Neutrophil (primary cell): ENCODE data around the gene PKP1.

ENCODE experiments used
- H3K27ac ChIP-seq: fragments of 200-600 bp; sonication (generic); 2 replicates; pipeline ENCODE4 v1.5.1; 2016; ENCODE audit warnings: mild to moderate bottlenecking, moderate library complexity
- H3K27me3 ChIP-seq: fragments of 200-600 bp; sonication (generic); 2 replicates; pipeline ENCODE4 v1.6.0; 2016; ENCODE audit warnings: mild to moderate bottlenecking
- H3K36me3 ChIP-seq: fragments of 200-600 bp; sonication (generic); 2 replicates; pipeline ENCODE4 v1.5.1; 2017
- H3K4me1 ChIP-seq, 2 experiments: fragments of 200-600 bp in 1 of 2; sonication (generic) in 1 of 2; 1 replicate in 1 of 2; 2 replicates in 1 of 2; pipeline versions ENCODE4 v1.5.1 to v1.6.1; 2013 to 2016; ENCODE audit warnings: low read depth in 1 of 2, low read length in 1 of 2, mild to moderate bottlenecking in 1 of 2, moderate library complexity in 1 of 2; ENCODE audit not compliant: control insufficient read depth in 1 of 2, insufficient read depth in 1 of 2
- H3K4me3 ChIP-seq, 2 experiments: fragments of 200-600 bp in 1 of 2; sonication (generic) in 1 of 2; 1 replicate in 1 of 2; 2 replicates in 1 of 2; pipeline ENCODE4 v1.5.1; 2013 to 2016; ENCODE audit warnings: low read depth in 1 of 2, low read length in 1 of 2, mild to moderate bottlenecking in 1 of 2, moderate library complexity in 1 of 2
- H3K9me3 ChIP-seq: fragments of 200-600 bp; sonication (generic); 2 replicates; pipeline ENCODE4 v1.5.1; 2016
- TF ChIP-seq, protein P1 (sequence below): fragments of 200-600 bp; sonication (generic); IDR thresholded peaks from 2 replicates; pipeline ENCODE4 v1.5.1; 2016; ENCODE audit warnings: antibody characterized with exemption

The PKP1 gene

DNA sequence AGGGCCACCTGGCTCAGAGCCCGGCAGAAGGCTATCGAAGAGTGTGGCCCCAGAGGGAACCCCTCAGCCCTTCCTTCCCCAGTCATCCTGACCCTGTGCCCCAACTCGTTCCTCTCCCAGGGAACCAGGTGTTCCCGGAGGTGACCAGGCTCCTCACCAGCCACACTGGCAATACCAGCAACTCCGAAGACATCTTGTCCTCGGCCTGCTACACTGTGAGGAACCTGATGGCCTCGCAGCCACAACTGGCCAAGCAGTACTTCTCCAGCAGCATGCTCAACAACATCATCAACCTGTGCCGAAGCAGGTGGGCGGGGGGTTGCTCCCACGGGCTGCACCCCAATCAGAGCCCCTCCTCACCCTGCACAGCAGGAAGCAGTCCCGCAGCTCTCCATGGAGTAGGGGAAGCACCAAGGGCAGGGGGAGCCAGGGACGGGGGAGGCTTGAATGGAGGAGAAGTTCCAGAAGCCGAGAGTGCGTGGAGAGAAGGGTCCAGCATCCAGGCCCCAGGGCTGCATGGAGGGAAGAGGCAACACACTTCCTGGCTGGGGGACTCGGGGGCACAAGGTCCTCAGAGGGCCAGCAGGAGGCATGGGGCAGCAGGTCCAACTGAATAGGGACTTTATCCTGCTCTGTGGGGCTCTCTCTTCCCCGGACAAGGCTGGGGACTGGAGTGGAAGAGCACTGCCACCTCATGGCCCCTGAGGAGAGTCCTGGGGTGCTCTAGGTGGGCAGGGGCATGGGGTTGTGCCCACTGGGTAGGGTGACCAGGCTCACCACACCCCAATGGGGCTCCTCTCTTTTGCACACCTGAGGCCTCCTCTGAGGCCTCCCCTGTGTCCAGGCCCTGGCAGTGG lies 41.7 kb downstream of the PKP1 start:
- Histone ChIP-seq H3K27me3 (peaks cover 4% of the 10 kb centered on the region), H3K27ac (no peak overlapping the region), H3K4me1 (no peaks in the 10 kb centered on the region), H3K36me3 (no peaks in the 10 kb centered on the region), H3K9me3 (no peaks in the 10 kb centered on the region), H3K4me3 (no peak overlapping the region)
- TF ChIP-seq, protein P1, sequence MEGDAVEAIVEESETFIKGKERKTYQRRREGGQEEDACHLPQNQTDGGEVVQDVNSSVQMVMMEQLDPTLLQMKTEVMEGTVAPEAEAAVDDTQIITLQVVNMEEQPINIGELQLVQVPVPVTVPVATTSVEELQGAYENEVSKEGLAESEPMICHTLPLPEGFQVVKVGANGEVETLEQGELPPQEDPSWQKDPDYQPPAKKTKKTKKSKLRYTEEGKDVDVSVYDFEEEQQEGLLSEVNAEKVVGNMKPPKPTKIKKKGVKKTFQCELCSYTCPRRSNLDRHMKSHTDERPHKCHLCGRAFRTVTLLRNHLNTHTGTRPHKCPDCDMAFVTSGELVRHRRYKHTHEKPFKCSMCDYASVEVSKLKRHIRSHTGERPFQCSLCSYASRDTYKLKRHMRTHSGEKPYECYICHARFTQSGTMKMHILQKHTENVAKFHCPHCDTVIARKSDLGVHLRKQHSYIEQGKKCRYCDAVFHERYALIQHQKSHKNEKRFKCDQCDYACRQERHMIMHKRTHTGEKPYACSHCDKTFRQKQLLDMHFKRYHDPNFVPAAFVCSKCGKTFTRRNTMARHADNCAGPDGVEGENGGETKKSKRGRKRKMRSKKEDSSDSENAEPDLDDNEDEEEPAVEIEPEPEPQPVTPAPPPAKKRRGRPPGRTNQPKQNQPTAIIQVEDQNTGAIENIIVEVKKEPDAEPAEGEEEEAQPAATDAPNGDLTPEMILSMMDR: no peak

GRCh38 chr1:201325678-201326060 lies 42.4 kb downstream of the PKP1 start:
- Histone ChIP-seq H3K27ac (no peak overlapping the region), H3K4me1 (no peaks in the 10 kb centered on the region), H3K9me3 (no peaks in the 10 kb centered on the region), H3K4me3 (no peak overlapping the region), H3K27me3 (peaks cover 4% of the 10 kb centered on the region), H3K36me3 (no peaks in the 10 kb centered on the region)
- TF ChIP-seq, protein P1: no peak

DNA sequence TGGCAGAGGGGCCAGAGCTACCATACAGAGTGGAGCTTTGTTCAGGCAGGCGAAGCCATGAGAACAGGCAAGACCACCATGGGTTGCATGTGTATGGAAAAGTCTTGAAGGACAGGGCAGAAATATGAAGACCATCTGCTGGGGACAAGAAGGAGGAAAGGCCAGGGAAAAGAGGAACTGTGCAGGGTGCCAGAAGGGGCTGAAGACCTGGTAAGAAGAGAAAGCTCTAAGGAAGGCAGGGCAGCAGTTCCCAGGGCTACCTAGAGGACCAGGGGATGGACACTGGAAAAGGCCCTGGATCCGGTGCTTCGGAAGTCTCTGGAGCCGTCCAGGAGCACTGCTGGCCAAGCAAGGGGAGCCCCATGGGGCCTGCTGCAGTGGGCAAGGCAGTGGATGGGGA lies 43.4 kb downstream of the PKP1 start:
- TF ChIP-seq, protein P1: no peak
- Histone ChIP-seq H3K27ac (no peak overlapping the region), H3K36me3 (no peaks in the 10 kb centered on the region), H3K4me1 (no peaks in the 10 kb centered on the region), H3K9me3 (no peaks in the 10 kb centered on the region), H3K4me3 (no peak overlapping the region), H3K27me3 (peaks cover 4% of the 10 kb centered on the region)

DNA sequence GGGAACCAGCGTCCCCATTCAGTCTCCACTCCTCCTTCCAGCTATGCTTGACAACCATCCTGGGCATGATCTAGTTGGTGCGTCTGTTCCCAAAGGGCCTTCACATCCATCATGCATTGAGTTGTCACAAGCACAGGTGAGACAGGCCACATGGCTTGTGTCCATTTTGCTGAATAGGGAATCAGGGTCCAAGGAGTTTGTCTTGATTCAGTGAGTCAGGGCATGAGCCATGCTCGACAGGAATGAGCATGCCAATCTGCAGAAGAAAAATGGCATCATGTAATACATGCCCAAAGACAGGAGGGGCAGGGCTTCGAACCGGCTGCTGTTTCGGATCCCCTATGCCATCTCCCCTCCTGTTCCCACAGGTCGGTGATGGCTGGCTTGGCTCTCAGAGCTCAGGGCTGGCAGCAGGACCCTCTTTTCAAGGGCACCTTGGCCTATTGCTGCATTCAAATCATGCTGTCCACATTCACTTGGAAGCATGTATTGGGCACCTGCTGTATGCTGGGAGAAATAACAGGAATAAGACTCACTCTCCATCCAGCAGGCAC lies 44.5 kb downstream of the PKP1 start:
- Histone ChIP-seq H3K27me3 (peaks cover 4% of the 10 kb centered on the region), H3K4me3 (no peak overlapping the region), H3K27ac (no peak overlapping the region), H3K4me1 (no peaks in the 10 kb centered on the region), H3K9me3 (no peaks in the 10 kb centered on the region), H3K36me3 (no peaks in the 10 kb centered on the region)
- TF ChIP-seq, protein P1: no peak

DNA sequence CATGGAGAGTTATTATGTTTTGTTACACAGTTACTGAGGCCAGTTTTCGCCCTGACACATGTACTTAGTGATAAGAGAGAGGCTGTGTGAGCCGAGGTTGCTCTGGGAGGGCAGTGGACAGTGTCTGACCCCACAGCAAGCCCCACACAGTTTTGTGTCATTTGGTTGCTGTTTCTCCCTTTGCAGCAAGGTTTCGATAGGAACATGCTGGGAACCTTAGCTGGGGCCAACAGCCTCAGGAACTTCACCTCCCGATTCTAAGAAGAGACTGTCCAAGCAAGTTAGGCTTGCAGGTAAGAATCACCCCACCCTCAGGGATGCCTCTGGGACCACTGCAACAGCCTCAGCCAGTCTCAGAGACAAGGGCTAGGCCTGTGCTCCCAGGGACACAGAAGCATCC lies 45.3 kb downstream of the PKP1 start:
- peaks cover 4% of the 10 kb centered on the region for H3K27me3 ChIP-seq
- H3K36me3 ChIP-seq: no peaks in the 10 kb centered on the region
- H3K27ac ChIP-seq: no peak overlapping the region

More for the DNA sequence above, 45.3 kb downstream of the PKP1 start:
- Histone ChIP-seq H3K4me1 (no peaks in the 10 kb centered on the region), H3K4me3 (no peak overlapping the region), H3K9me3 (no peaks in the 10 kb centered on the region)
- TF ChIP-seq, protein P1: no peak
